SW480 (cell line): ENCODE results near the gene PNMA8B.

Experiments used
- DNase-seq: peaks from one replicate; pipeline ENCODE4 v3.0.0-alpha.2; 2016; ENCODE audit warnings: low spot score

Gene PNMA8B

GRCh38 chr19:46454244-46454643 is 41.4 kb downstream of the PNMA8B start:
- no peak for DNase-seq

GRCh38 chr19:46453661-46454060 is 42.0 kb downstream of the PNMA8B start:
- no peak for DNase-seq

GRCh38 chr19:46452186-46452585 is 43.5 kb downstream of the PNMA8B start:
- no peak for DNase-seq

GRCh38 chr19:46451352-46451751 is 44.3 kb downstream of the PNMA8B start:
- DNase-seq, result no peak

GRCh38 chr19:46450737-46451136 is 44.9 kb downstream of the PNMA8B start:
- no peak for DNase-seq

GRCh38 chr19:46449228-46449627 is 46.4 kb downstream of the PNMA8B start:
- no peak for DNase-seq

GRCh38 chr19:46448601-46449000 is 47.1 kb downstream of the PNMA8B start:
- no peak for DNase-seq

GRCh38 chr19:46447824-46448223 is 47.8 kb downstream of the PNMA8B start:
- DNase-seq, result no peak

- no peak for DNase-seq
Observed at GRCh38 chr19:46447006-46447405, 48.7 kb downstream of the PNMA8B start.

- no peak for DNase-seq
Observed at GRCh38 chr19:46446021-46446420, 49.6 kb downstream of the PNMA8B start.

GRCh38 chr19:46442808-46443450 is 52.7 kb downstream of the PNMA8B start:
- no peak for DNase-seq

GRCh38 chr19:46441866-46442265 is 53.8 kb downstream of the PNMA8B start:
- DNase-seq, result no peak
